Fibroblast of mammary gland (primary cell): ENCODE results near the gene LCA5.
A peak's percentile ranks its signal among the peaks of the same experiment; 100 is the strongest.
"Not testable (repeated sequence)": the region's sequence is repeated elsewhere in the genome, so short reads cannot be mapped to it uniquely, and the experiment has no call there.

ENCODE experiments used
- DNase-seq: peaks from one replicate; pipeline ENCODE4 v3.0.0-alpha.2; 2010; ENCODE audit warnings: low read depth
- H3K4me3 ChIP-seq: 2 replicates; pipeline ENCODE4 v1.5.1; 2011; ENCODE audit warnings: low read depth, mild to moderate bottlenecking, low read length, moderate library complexity; ENCODE audit not compliant: control insufficient read depth
- CTCF ChIP-seq: conservative IDR thresholded peaks from 2 replicates; pipeline ENCODE4 v1.5.1; 2011; ENCODE audit warnings: low read depth, low read length, inconsistent platforms; ENCODE audit not compliant: control insufficient read depth, insufficient read depth

LCA5 gene

GRCh38 chr6:79536954-79537747 is at the start of gene LCA5:
Gene LCA5, minus strand, starts transcription at chr6:79537430. Its CDS starts 18,536 bp downstream, at chr6:79518894.
- no peak for TF ChIP-seq CTCF
- peak; percentile 97 for DNase-seq
- H3K4me3 ChIP-seq = peak within 1 kb of the TSS; percentile 91

DNA sequence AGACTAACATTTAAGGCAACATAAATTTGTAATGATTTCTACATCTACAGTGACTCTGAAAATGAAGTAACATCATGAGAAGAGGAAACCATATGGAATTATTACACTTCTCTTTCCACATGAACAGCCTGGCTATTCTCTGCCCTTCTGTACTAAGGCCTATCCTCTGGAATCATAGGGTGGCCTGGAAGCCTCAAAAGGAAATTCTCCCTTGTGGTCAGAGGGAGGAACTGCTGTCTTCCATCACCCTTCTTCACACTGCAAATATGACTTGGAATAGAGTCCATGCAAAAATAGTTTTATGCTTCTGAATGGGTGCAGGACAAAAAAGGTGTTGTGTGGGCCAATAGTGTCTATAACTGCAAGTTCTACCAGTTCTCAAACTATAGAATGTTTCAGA is 49.3 kb upstream of the LCA5 start:
- peak; percentile 69 for TF ChIP-seq CTCF
- H3K4me3 ChIP-seq = no peak overlapping the region
- peak; percentile 49 for DNase-seq

DNA sequence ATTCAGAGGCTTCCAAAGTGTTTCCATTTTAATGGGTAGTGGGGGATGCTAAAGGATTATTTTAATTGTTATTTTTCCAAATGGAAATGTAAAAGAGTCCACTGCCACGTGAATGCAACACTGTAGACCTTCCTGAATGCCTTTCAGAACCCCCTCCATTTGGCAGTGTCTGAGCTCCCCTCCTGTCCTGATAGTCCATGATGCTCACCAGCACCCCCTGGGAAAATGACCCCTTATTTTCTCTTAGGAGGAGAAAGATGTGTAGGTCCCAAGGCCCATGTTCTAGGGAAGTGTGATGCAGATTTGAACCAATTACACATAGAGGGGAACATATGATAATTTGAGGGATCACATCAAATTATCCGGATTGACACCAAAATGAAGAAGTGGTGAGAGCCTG is 47.1 kb upstream of the LCA5 start:
- no peak for DNase-seq
- TF ChIP-seq CTCF = no peak
- H3K4me3 ChIP-seq = no peak overlapping the region

DNA sequence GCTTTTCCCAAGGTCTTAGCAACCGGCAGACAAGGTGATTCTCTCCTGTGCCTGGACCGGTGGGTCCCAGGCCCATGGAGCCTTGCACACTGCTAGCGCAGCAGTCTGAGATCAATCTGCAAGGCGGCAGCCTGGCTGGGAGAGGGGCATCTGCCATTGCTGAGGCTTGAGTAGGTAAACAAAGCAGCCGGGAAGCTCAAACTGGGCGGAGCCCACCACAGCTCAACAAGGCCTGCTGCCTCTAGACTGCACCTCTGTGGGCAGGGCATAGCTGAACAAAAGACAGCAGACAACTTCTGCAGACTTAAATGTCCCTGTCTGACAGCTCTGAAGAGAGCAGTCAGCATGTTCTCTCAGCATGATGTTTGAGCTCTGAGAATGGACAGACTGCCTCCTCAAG is 40.7 kb upstream of the LCA5 start:
- not testable (repeated sequence) for H3K4me3 ChIP-seq, DNase-seq

GRCh38 chr6:79574630-79575225 is 37.5 kb upstream of the LCA5 start:
- peak; percentile 68 for DNase-seq
- no peak for TF ChIP-seq CTCF
- H3K4me3 ChIP-seq = no peak overlapping the region

DNA sequence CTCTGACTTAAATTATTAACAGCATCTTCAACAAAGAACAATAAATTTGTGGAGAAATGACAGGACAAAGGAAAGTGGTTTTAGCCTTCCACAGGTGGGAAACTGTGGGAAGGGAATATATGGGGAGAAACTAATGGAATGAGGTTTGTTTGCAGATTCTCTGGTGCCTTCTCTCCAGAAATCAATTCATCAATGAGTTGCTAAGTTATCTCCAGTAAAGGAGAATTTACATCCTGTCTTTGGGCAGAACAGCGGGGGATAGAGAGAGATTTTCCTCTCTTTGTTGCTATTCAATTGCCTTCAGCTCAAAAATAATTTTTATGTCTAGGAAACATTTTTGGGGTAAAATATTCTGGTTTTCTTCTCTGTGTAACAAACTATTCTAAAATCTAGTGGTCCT is 36.9 kb upstream of the LCA5 start:
- TF ChIP-seq CTCF = no peak
- DNase-seq = no peak
- H3K4me3 ChIP-seq = no peak overlapping the region

GRCh38 chr6:79571030-79571367 is 33.8 kb upstream of the LCA5 start:
- TF ChIP-seq CTCF = no peak
- DNase-seq = no peak
- no peak overlapping the region for H3K4me3 ChIP-seq
